Activated CD8-positive, alpha-beta T cell treated with anti-CD3 and anti-CD28 coated beads for 36 hours (primary cell): ENCODE data around the gene CLEC6A. TPM values are rescaled to one million over a fixed set of nuclear protein-coding genes. Genes with fewer than 3 reads are reported as not detected.
"Not testable (repeated sequence)": the region's sequence is repeated elsewhere in the genome, so short reads cannot be mapped to it uniquely, and the experiment has no call there.

Experiments used
- ATAC-seq: fragments of 200-7000 bp; cut with Tn5 transposase; one replicate; pipeline ENCODE4 v1.10.0; 2021; ENCODE audit warnings: mild to moderate bottlenecking, moderate library complexity
- CTCF ChIA-PET: fragments of 350-600 bp; sonication (Branson Sonifier 250); formaldehyde crosslinking; loops from one replicate; lab custom pipeline; 2021; ENCODE audit warnings: antibody characterized with exemption; lab: Charles Lee
- POLR2A ChIA-PET: fragments of 350-600 bp; sonication (Branson Sonifier 250); formaldehyde crosslinking; loops from one replicate; lab custom pipeline; 2021; ENCODE audit warnings: antibody characterized with exemption; lab: Charles Lee
- DNase-seq: peaks from one replicate; pipeline ENCODE4 v3.0.0-alpha.2; 2020
- H3K27ac Mint-ChIP-seq: one replicate; pipeline ENCODE4 v1.8.0; 2021; ENCODE audit warnings: mild to moderate bottlenecking, mixed read lengths
- H3K27me3 Mint-ChIP-seq: one replicate; pipeline ENCODE4 v1.8.0; 2021; ENCODE audit warnings: mixed read lengths
- H3K36me3 Mint-ChIP-seq: one replicate; pipeline ENCODE4 v1.8.0; 2021; ENCODE audit warnings: low read depth, mixed read lengths
- H3K4me1 Mint-ChIP-seq: one replicate; pipeline ENCODE4 v1.8.0; 2021; ENCODE audit warnings: low read depth, mixed read lengths
- H3K4me3 Mint-ChIP-seq: one replicate; pipeline ENCODE4 v1.8.0; 2021; ENCODE audit warnings: mild to moderate bottlenecking, moderate library complexity, mixed read lengths
- H3K9me3 Mint-ChIP-seq: one replicate; pipeline ENCODE4 v1.8.0; 2021; ENCODE audit warnings: mixed read lengths
- intact Hi-C: fragments of 100-400 bp; cut with micrococcal nuclease; formaldehyde crosslinking; loops from one replicate; pipeline ENCODE4 v1.10.0; 2022
- total RNA-seq, 2 experiments: library from RNA; stranded (reverse); gene quantifications; one replicate each; pipeline ENCODE4 v1.2.3, GENCODE V29; 2021
- TF ChIP-seq, protein P1 (sequence below): fragments of 200-600 bp; IDR thresholded peaks from one replicate; pipeline ENCODE4 v1.8.0; 2022; ENCODE audit warnings: antibody characterized with exemption, mild to moderate bottlenecking

The CLEC6A gene
- total RNA-seq, 2 experiments from 2014 or later: not detected

DNA sequence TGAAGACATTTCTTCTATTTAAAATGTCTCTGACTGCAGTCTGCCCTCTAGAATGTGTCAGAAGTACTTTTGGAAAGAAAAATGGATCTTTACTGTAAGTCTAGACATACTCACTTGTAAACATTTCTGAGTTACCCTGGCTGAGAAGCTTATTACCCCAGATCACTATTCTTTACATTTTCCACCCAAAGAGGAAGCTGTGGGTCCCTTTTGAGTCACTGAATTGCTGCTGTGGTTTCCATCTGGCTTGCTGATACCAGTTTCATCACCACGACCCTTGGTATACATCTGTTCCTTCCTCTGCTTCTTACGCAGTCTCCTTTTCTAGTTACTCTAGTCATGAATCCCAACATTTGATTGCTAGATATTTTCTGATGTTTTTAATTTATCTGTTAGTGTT, 37.3 kb downstream of the CLEC6A start:
- POLR2A ChIA-PET: interaction anchor here (0.6 kb wide), 1 partner anchor 16 kb away, joined by 4 read pairs; no protein-coding TSS in a partner anchor
- H3K36me3 Mint-ChIP-seq: peaks cover 2% of the 10 kb centered on the region
- DNase-seq (peak; percentile 82), ATAC-seq (peak; percentile 91)
- peaks cover 28% of the 10 kb centered on the region for H3K4me1 Mint-ChIP-seq
- peak overlapping the region; percentile 66 for H3K27ac Mint-ChIP-seq
- no peaks in the 10 kb centered on the region for H3K9me3 Mint-ChIP-seq
- peak overlapping the region; percentile 2 for H3K4me3 Mint-ChIP-seq
- H3K27me3 Mint-ChIP-seq: peaks cover 11% of the 10 kb centered on the region
- intact Hi-C loops: loop anchor here (2.0 kb wide), 1 partner anchor 156 kb away; no protein-coding TSS in a partner anchor
- TF ChIP-seq, protein P1, sequence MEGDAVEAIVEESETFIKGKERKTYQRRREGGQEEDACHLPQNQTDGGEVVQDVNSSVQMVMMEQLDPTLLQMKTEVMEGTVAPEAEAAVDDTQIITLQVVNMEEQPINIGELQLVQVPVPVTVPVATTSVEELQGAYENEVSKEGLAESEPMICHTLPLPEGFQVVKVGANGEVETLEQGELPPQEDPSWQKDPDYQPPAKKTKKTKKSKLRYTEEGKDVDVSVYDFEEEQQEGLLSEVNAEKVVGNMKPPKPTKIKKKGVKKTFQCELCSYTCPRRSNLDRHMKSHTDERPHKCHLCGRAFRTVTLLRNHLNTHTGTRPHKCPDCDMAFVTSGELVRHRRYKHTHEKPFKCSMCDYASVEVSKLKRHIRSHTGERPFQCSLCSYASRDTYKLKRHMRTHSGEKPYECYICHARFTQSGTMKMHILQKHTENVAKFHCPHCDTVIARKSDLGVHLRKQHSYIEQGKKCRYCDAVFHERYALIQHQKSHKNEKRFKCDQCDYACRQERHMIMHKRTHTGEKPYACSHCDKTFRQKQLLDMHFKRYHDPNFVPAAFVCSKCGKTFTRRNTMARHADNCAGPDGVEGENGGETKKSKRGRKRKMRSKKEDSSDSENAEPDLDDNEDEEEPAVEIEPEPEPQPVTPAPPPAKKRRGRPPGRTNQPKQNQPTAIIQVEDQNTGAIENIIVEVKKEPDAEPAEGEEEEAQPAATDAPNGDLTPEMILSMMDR: no peak
- CTCF ChIA-PET: interaction anchor here (1.6 to 5.3 kb wide), 2 partner anchors 10 to 51 kb away, joined by 5 to 22 read pairs; no protein-coding TSS in a partner anchor

DNA sequence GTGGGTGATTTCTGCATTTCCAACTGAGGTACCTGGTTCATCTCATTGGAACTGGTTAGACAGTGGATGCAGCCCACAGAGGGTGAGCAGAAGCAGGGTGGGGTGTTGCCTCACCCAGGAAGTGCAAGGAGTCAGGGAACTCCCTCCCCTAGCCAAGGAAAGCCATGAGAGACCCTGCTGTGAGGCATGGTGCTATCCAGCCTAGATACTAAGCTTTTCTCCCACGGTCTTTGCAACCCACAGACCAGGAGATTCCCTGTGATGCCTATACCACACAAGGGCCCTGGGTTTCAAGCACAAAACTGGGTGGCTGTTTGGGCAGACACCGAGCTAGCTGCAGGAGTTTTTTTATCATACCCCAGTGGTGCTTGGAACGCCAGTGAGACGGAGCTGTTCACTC, 39.9 kb downstream of the CLEC6A start:
- Mint-ChIP-seq H3K27me3 (peaks cover 12% of the 10 kb centered on the region), H3K4me1 (peaks cover 28% of the 10 kb centered on the region)
- H3K36me3 Mint-ChIP-seq, H3K27ac Mint-ChIP-seq, CTCF ChIA-PET, POLR2A ChIA-PET, H3K4me3 Mint-ChIP-seq, intact Hi-C loops, DNase-seq, H3K9me3 Mint-ChIP-seq, ATAC-seq: not testable (repeated sequence)

DNA sequence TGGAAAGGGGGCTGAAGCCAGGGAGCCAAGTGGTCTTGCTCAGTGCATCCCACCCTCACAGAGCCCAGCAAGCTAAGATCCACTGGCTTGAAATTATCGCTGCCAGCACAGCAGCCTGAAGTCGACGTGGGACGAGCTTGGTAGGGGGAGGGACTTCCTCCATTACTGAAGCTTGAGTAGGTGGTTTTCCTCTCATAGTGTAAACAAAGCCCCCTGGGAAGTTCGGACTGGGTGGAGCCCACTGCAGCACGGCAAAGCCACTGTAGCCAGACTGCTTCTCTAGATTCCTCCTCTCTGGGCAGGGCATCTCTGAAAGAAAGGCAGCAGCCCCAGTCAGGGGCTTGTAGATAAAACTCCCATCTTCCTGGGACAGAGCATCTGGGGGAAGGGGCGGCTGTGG, 40.3 kb downstream of the CLEC6A start:
- H3K36me3 Mint-ChIP-seq, DNase-seq, POLR2A ChIA-PET, H3K4me3 Mint-ChIP-seq, H3K27ac Mint-ChIP-seq, intact Hi-C loops, H3K9me3 Mint-ChIP-seq, CTCF ChIA-PET, ATAC-seq: not testable (repeated sequence)
- Mint-ChIP-seq H3K27me3 (peaks cover 12% of the 10 kb centered on the region), H3K4me1 (peaks cover 27% of the 10 kb centered on the region)

- Mint-ChIP-seq H3K4me1 (peaks cover 4% of the 10 kb centered on the region), H3K4me3 (no peak overlapping the region), H3K27me3 (peaks cover 12% of the 10 kb centered on the region), H3K36me3 (peaks cover under 1% of the 10 kb centered on the region), H3K27ac (no peak overlapping the region), H3K9me3 (no peaks in the 10 kb centered on the region)
- DNase-seq (no peak), ATAC-seq (no peak)
- POLR2A ChIA-PET: no interaction called here
- TF ChIP-seq, protein P1: no peak
- CTCF ChIA-PET: interaction anchor here (0.7 to 1.4 kb wide), 3 partner anchors 11 to 111 kb away, joined by 3 to 7 read pairs (median 4); no protein-coding TSS in a partner anchor
- intact Hi-C loops: no loop called here
These were observed 43.9 kb downstream of the CLEC6A start for GRCh38 chr12:8499616-8500015.

DNA sequence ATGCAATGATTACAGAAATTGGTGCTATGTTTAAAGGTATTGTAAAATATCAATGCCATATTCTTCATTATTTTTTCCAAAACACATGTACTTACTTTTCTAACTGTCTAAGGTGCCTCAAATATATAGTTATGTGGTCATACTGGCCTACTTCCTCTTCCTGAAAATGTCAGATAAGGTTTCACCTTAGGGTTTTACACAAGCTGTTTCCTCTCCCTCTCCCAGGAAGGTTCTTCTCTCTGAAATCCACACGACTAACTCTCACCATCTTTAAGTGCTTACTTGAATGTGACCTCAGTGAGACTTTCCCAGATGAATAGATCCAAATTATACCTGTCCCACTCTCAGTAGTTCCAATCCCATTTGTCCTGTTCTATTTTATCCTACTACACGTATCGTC, 46.0 kb downstream of the CLEC6A start:
- Mint-ChIP-seq H3K4me1 (peaks cover 4% of the 10 kb centered on the region), H3K27ac (no peak overlapping the region), H3K4me3 (no peak overlapping the region), H3K27me3 (peaks cover 7% of the 10 kb centered on the region), H3K9me3 (no peaks in the 10 kb centered on the region), H3K36me3 (no peaks in the 10 kb centered on the region)
- no peak for ATAC-seq
- CTCF ChIA-PET: interaction anchor here (1.1 to 2.8 kb wide), 3 partner anchors 9 to 89 kb away, joined by 3 to 15 read pairs (median 3); no protein-coding TSS in a partner anchor
- DNase-seq: no peak
- intact Hi-C loops: no loop called here
- TF ChIP-seq, protein P1: no peak
- POLR2A ChIA-PET: no interaction called here

DNA sequence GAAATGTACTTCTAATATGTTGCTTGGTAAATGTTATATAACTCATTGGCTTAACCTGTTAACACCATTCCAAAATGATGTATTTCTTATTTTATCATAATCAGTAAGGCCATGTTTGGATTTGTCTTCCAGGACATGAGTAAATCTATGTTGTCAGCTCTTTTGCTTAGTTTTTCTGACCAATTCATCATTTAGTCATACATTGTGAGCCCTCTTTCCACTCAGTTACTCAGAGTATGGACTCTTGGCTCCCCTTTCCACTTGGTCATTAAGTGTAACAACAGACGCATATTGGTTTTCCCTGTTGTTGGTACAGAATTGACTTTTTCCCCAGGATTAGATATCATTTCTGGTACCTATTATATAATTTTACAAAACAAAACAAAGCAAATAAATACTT, 48.6 kb downstream of the CLEC6A start:
- POLR2A ChIA-PET: no interaction called here
- no peaks in the 10 kb centered on the region for H3K36me3 Mint-ChIP-seq
- H3K4me3 Mint-ChIP-seq: no peak overlapping the region
- H3K4me1 Mint-ChIP-seq: peaks cover 4% of the 10 kb centered on the region
- TF ChIP-seq, protein P1: no peak
- CTCF ChIA-PET: no interaction called here
- no peaks in the 10 kb centered on the region for H3K9me3 Mint-ChIP-seq
- H3K27me3 Mint-ChIP-seq: peaks cover under 1% of the 10 kb centered on the region
- DNase-seq (no peak), ATAC-seq (no peak)
- no peak overlapping the region for H3K27ac Mint-ChIP-seq
- intact Hi-C loops: no loop called here
